ENCODE results near the gene ABHD17C. TPM values are rescaled to one million over a fixed set of nuclear protein-coding genes. Genes with fewer than 3 reads are reported as not detected.

ABHD17C gene
- total RNA-seq, 1 experiment from 2014 or later: 16.3 TPM

DNA sequence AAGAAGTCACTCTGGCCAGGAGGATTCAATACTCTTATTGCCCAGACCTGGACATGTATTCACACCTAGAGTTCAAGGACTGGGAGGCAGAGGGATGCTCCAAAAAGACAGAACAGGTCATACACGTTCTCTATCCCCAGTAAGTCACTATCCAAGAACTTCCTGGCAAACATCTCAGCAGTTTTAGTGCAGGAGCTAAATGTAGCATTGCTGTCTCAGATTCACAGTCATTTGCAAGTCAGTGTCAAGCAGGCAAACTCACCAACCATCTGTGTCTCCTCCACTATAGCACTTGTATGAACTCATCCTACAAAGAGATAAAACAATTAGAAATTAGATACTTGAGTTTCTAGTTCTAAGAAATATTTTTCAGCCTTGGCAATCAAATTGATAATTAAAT, 38.4 kb downstream of the ABHD17C start:
- no peaks in the 10 kb centered on the region for H3K27me3 ChIP-seq (ENCODE audit: control insufficient read depth, insufficient read depth, low read length)
- POLR2A ChIA-PET: no interaction called here
- H3K4me3 ChIP-seq (ENCODE audit: low read depth in 2 of 2, low read length in 2 of 2): no peak overlapping the region
- intact Hi-C loops (cut with micrococcal nuclease; ENCODE audit: unreplicated experiment) (no loop called here), in situ Hi-C loops (cut with HindIII; ENCODE audit: low pct_unique_long_range_greater_than_20kb, low sequenced_read_pairs) (no loop called here)
- TF ChIP-seq TCF7L2 (IDR thresholded peaks at IDR 0.05; ENCODE audit: low read depth, low read length) (no peak), SIN3A (IDR thresholded peaks at IDR 0.05; ENCODE audit: borderline replicate concordance, insufficient read depth, low read depth, low read length) (no peak), POLR2AphosphoS5 (IDR thresholded peaks at IDR 0.05; ENCODE audit: low read depth, low read length) (no peak)
- TF ChIP-seq, protein P1, sequence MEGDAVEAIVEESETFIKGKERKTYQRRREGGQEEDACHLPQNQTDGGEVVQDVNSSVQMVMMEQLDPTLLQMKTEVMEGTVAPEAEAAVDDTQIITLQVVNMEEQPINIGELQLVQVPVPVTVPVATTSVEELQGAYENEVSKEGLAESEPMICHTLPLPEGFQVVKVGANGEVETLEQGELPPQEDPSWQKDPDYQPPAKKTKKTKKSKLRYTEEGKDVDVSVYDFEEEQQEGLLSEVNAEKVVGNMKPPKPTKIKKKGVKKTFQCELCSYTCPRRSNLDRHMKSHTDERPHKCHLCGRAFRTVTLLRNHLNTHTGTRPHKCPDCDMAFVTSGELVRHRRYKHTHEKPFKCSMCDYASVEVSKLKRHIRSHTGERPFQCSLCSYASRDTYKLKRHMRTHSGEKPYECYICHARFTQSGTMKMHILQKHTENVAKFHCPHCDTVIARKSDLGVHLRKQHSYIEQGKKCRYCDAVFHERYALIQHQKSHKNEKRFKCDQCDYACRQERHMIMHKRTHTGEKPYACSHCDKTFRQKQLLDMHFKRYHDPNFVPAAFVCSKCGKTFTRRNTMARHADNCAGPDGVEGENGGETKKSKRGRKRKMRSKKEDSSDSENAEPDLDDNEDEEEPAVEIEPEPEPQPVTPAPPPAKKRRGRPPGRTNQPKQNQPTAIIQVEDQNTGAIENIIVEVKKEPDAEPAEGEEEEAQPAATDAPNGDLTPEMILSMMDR (IDR thresholded peaks at IDR 0.05): no peak
- TF ChIP-seq, protein P2, sequence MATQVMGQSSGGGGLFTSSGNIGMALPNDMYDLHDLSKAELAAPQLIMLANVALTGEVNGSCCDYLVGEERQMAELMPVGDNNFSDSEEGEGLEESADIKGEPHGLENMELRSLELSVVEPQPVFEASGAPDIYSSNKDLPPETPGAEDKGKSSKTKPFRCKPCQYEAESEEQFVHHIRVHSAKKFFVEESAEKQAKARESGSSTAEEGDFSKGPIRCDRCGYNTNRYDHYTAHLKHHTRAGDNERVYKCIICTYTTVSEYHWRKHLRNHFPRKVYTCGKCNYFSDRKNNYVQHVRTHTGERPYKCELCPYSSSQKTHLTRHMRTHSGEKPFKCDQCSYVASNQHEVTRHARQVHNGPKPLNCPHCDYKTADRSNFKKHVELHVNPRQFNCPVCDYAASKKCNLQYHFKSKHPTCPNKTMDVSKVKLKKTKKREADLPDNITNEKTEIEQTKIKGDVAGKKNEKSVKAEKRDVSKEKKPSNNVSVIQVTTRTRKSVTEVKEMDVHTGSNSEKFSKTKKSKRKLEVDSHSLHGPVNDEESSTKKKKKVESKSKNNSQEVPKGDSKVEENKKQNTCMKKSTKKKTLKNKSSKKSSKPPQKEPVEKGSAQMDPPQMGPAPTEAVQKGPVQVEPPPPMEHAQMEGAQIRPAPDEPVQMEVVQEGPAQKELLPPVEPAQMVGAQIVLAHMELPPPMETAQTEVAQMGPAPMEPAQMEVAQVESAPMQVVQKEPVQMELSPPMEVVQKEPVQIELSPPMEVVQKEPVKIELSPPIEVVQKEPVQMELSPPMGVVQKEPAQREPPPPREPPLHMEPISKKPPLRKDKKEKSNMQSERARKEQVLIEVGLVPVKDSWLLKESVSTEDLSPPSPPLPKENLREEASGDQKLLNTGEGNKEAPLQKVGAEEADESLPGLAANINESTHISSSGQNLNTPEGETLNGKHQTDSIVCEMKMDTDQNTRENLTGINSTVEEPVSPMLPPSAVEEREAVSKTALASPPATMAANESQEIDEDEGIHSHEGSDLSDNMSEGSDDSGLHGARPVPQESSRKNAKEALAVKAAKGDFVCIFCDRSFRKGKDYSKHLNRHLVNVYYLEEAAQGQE (IDR thresholded peaks at IDR 0.05; ENCODE audit: insufficient read depth in 1 of 2, low read depth in 2 of 2, low read length in 1 of 2): no peak
- no peaks in the 10 kb centered on the region for H3K9me3 ChIP-seq (ENCODE audit: control insufficient read depth, insufficient read depth, low read depth, low read length)
- no peak overlapping the region for H3K27ac ChIP-seq (ENCODE audit: low read length)
- no peak for DNase-seq (ENCODE audit: low read depth, low spot score)
- no TSS peak for BruUV-seq (replicated peaks)
- ATAC-seq: no peak
- CTCF ChIA-PET: no interaction called here
- H3K4me1 ChIP-seq (ENCODE audit: control insufficient read depth, insufficient read depth, low read length): no peaks in the 10 kb centered on the region
- H3K36me3 ChIP-seq (ENCODE audit: control insufficient read depth, insufficient read depth, low read length): no peaks in the 10 kb centered on the region

DNA sequence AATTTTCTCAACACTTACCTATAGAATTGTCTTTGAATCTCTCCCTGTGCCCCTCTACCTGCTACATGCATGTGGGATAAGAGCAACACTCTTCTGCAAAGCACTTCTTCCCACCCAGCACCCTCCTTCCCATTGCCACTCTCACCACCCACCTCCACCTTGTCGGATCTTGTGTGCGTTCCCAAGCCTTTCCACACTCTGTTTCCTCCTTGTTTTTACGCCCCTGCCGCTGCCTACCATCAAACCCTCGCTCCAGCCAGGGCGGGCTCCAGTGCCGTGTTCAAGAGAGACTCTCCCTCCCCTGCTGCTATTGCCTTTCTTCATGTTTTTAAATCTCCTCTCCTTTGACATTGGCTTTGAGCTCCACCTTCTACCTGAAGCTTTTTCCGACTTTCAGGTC, 40.2 kb downstream of the ABHD17C start:
- ATAC-seq (no peak), DNase-seq (ENCODE audit: low read depth, low spot score) (no peak)
- intact Hi-C loops (cut with micrococcal nuclease; ENCODE audit: unreplicated experiment): no loop called here
- no peaks in the 10 kb centered on the region for H3K4me1 ChIP-seq (ENCODE audit: control insufficient read depth, insufficient read depth, low read length)
- no peaks in the 10 kb centered on the region for H3K27me3 ChIP-seq (ENCODE audit: control insufficient read depth, insufficient read depth, low read length)
- H3K9me3 ChIP-seq (ENCODE audit: control insufficient read depth, insufficient read depth, low read depth, low read length): no peaks in the 10 kb centered on the region
- H3K36me3 ChIP-seq (ENCODE audit: control insufficient read depth, insufficient read depth, low read length): no peaks in the 10 kb centered on the region
- POLR2A ChIA-PET: no interaction called here
- no TSS peak for BruUV-seq (replicated peaks)
- no peak overlapping the region for H3K4me3 ChIP-seq (ENCODE audit: low read depth in 2 of 2, low read length in 2 of 2)
- in situ Hi-C loops (cut with HindIII; ENCODE audit: low pct_unique_long_range_greater_than_20kb, low sequenced_read_pairs): no loop called here
- H3K27ac ChIP-seq (ENCODE audit: low read length): no peak overlapping the region
- CTCF ChIA-PET: no interaction called here
- TF ChIP-seq POLR2AphosphoS5 (IDR thresholded peaks at IDR 0.05; ENCODE audit: low read depth, low read length): no peak
- TF ChIP-seq, protein P2 (IDR thresholded peaks at IDR 0.05; ENCODE audit: insufficient read depth in 1 of 2, low read depth in 2 of 2, low read length in 1 of 2): no peak
- TF ChIP-seq, protein P1 (IDR thresholded peaks at IDR 0.05): no peak
- TF ChIP-seq SIN3A (IDR thresholded peaks at IDR 0.05; ENCODE audit: borderline replicate concordance, insufficient read depth, low read depth, low read length): no peak
- no peak for TF ChIP-seq TCF7L2 (IDR thresholded peaks at IDR 0.05; ENCODE audit: low read depth, low read length)
